HG02678 (cell line): Measurements from ENCODE around the gene TAC4.
"Not testable (repeated sequence)": the region's sequence is repeated elsewhere in the genome, so short reads cannot be mapped to it uniquely, and the experiment has no call there.

ENCODE experiments used
- ATAC-seq: cut with Tn5 transposase; IDR thresholded peaks from one replicate; pipeline ENCODE4 v1.9.1; 2021; ENCODE audit warnings: mild to moderate bottlenecking, moderate library complexity; ENCODE audit not compliant: unreplicated experiment

The TAC4 gene

DNA sequence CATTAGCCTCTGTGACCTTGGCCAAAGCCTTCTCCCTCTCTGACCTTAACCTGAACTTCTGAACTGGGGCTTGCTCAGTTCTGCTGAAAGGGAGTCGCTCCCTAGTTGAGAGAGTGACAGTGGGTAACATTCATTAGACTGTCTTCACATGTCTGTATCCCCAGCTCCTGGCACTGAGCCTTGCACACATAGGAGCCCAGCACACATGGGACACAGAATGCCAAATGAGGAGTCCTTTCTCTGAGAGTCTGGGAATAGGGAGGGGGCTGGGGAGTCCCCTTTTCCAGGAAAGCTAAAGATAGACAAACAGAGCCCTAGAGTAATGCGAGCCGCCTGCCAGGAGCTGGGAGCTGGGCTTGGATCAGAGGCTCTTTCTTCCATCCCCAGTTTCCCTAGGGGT is 2.5 kb downstream of the TAC4 start:
- ATAC-seq: no peak

DNA sequence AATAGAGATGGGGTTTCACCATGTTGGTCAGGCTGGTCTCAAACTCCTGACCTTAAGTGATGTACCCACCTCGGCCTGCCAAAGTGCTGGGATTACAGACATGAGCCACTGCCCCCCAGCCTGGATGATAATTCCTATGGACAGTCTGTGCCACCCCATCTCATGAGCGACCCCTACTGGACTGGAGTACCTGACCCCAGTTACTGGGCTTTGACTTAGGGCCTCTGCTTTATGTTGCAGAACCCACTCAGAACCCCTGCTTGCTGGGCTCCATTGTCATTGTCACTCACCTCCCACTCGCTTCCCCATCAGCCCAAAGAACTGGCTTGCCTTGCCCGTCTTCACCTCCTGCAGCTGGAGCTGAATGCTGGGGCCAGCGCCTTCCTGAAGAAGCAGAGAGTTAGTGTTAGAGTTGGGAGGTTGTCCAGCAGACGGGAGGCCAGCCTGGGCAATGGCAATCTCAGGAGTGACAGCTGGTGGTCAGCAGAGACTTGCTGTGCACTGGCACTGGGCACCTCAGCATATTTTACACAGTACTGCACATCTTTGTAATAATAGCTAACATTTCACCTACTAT is 4.0 kb downstream of the TAC4 start:
- ATAC-seq: no peak

DNA sequence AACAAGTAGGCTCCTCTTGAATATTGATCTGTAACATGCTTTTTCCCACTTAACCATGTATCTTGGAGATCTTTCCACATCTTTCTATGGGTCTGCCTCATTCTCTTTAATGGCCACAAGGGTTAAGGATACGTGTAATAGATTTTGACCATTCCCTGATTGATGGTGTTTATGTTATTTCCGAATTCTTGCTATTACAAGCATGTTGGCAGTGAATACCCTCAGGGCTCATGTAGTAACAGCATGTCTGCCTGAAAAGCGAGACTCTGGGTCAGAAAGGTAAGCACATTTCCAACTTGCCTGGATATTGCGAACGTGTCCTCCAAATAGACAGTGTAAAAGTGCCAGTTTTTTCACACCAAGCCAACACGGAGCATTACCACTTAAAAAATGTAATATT is 5.0 kb downstream of the TAC4 start:
- no peak for ATAC-seq

DNA sequence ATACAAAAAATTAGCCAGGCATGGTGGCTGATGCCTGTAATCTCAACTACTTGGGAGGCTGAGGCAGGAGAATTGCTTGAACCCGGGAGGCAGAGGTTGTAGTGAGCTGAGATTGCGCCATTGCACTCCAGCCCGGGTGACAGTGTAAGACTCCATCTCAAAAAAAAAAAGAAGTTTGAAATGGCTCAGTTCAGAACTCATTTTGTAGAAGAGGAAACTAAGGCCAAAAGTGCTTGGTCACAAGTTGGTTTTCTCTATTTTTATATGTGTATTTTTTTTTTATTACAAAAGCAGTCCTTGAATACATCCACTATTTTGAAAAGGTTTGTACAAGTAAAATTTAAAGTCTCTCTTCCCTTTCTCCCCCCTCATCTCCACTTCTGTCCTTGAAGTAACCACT is 5.5 kb downstream of the TAC4 start:
- no peak for ATAC-seq

DNA sequence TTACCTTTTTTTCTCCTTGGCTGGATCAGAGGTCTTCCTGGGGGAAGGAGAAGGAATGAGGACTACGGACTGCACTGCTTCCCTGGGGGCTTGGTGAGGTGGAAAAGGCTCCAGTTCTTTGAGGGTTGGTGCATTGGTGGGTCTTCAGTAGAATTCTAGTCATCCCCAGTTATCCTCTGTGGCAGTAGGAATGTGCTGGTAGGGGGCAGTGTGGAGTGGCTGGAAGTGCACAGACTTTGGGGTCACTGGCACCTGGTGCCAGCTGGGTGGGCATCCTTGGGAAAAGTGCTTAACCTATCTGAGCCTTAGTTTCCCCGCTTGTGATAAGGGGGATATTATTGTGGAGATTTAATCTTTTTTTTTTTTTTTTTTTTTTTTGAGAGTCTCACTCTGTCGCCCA is 6.3 kb downstream of the TAC4 start:
- no peak for ATAC-seq

DNA sequence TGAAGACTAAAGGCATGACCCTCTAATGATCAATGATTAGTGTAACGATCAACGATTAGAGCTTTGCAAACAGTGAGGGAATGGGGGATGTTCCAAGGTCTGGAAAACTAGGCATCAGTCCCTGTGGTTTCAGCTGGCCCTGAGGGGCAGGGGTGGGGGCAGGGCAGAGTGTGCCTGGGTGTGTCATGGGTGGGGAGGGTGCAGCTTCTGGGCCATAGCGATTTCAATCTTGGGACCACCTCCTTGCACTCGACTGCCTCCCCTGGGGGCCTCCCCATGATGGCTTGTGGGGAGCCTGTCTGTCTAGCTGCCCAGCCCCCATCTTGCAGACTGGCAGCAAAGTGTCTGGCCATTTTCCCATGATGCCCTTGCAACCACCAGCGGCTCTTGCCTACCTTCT is 8.4 kb downstream of the TAC4 start:
- no peak for ATAC-seq

DNA sequence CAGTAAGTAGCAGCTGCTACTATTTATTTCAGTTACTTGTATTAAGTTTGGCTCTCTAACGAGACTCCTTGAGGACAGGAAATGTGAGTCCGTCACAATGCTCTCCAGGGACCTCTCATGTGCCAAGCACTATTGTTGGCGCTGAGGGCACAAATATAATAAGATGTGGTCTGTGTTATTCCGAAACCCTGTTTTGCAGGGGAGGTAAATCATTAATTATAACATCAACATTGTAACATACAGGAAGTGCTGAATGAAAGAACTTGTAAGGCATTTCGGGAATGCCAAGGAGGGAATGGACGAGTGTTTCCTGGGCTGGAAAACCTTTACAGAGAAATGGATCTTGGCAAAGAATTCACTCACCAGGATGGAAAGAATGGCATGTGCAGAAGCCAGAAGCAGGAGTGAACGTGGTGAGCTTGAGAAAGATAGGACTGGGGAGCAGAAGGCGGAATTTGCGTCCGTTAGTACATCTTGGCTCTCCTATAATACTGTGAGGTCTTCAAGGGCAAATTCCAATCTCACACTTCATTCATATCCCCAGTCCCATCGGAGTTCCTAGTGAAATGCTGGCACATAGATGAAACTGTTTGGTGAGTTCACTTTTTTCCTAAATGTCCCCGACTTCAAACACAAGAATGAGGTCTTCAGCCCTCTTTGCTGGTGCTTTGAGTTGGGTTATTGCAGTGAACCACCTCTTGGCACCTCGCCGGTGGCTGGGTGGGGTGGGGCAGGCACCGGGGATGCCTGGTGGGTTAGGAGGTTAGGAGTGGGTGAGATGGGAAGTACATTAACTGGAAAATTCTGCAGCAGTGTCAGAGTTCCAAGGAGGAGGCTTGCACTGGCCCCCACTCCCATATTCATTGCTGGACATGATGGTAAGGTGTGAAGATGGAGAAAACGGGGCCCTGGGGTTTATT is 11.5 kb downstream of the TAC4 start:
- no peak for ATAC-seq

DNA sequence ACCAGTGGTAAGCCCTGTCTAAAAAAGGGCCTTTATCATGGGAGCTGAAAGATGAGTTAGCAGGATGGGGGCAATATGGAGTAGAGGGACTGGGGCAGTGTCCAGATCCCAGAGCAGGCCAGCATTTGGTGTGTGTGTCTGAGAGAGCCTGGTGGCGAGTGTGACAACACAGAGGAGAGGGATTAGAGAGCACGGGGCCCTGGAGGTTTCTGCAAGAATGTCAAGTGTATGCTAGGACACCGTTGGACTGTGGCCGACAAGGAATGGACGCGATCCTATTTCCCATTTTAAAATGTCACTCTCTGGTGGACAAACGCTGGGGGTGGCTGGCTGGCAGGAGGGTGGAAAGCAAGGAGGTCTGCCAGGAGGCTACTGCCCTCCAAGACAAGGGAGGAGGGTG is 12.4 kb downstream of the TAC4 start:
- no peak for ATAC-seq

DNA sequence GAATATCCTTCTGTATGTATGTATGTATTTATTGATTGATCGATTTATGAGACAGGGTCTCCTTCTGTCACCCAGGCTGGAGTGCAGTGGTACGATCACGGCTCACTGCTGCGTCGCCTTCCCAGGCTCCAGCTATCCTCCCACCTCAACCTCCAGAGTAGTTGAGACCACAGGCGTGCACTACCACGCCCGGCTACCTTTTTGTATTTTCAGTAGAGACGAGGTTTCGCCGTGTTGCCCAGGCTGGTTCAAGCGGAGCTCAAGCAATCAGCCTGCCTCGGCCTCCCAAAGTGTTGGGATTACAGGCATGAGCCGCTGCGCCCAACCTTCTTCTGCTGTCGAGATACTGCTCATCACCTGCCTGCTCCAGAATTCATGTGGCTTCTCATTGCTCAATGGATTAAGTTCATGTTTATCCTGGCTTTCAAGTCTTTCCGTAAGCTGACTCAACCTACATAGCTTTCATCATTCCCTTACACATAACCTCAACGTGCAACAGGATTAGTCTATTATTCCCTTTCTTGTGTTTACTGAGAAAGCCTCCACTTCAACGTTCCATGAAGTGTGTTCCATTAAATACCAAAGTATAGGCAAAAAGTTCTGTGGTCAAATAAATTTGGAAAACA is 13.6 kb downstream of the TAC4 start:
- no peak for ATAC-seq

DNA sequence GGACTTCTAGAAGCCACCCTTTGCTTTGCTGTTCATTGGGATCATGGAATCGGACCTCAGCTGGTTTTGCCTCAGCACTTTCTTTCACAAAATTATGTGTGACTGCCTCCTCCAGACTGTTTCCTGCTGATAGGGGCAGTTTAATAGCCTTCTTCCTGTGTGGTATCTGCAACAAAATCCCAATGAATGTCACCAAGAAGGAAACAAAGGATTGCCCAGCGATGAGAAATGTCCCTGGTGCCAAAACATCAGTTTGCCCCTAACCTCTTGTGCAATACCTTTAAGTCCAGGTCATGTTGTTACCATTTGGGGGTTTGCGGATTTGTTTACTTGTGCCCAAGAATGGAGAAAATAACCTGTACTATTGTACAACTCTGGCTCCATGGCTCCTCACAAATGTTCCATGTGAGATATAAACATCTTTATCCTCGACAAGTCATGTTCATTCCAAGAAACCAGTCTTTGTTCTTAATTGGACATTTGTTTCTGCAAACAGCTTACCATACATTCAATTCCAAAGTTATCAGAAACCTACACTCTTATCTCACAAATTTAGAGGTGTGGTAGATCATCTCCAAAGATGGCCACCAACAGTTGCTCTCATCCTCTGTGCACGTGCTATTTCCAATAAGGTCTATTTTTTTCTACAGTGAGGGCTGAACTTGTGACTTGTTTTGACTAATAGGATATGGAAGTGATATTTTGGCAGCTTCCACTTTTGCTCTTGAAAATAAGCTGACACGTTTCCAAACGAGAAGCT is 14.8 kb downstream of the TAC4 start:
- ATAC-seq: no peak

DNA sequence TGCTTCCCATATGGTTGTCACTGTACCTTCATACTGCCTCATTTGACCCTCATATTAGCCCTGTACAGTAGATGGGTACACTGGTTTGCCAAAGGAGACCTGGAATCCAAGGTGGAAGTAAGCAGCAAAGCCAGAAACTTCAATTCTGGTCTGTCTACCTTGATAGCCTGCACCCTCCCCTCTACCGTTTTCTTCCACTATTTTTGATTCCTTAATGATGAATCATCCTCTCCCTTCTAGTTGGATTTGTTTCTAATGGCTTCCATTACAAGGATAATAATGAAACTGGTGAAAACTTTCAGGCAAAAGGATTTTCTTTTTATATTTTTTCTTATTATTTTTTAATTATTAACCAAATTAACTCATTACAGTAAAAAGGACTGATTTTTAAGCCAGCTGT is 17.3 kb downstream of the TAC4 start:
- ATAC-seq: no peak

DNA sequence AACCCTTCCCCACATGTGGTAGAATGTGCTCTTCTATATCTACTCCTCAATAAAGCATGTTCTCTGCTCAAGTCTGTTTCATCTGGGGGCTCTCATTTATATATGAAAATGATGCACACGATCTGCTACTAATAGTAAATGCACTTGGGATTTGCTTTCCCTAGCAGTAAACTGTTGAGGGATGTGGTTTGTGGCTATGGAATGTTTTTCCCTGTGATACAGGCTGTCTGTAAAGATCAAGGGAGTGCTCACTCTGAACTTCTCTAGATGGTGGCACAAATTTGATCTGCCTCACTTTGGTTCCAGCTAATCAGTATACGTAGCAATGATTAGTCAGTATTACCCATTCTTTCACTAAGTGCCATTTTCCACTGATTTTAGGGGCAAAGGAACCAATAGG is 18.8 kb downstream of the TAC4 start:
- no peak for ATAC-seq

DNA sequence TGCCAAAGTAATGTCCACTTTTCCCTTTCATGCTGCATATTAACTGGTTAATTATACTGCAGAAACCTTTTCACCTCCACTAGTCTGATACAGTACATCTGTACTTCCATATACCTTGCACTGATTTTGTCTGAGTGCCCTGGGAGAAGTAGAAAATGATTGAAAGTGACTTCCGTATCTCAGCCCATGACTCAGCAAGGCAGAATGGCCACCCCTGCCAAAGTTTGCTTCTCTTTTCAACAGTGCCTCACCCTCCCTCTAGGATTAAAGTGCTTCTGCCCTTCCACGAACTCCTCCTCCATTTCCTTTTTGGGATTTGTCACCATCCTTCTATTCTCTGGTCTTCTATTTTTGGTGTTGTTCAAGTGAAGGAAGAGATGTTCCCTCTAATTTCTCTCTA is 19.5 kb downstream of the TAC4 start:
- ATAC-seq: not testable (repeated sequence)

DNA sequence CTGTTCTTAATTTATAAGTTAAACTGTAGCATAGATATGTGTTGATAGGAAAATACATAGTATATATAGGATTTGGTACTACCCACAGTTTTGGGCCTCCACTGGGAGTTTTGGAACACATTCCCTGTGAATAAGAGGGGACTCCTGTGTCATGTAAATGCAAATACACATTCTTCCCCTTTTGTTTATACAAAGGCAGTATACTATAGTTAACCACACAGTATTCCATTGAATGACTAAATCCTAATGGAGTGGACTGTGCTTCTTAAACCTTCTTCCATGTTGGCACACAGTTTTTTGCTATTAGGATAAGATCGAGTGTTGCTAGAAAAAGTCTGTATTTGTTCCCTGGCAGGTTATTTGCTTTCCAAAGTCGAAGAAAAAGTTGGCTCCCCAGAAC is 22.2 kb downstream of the TAC4 start:
- ATAC-seq: no peak

DNA sequence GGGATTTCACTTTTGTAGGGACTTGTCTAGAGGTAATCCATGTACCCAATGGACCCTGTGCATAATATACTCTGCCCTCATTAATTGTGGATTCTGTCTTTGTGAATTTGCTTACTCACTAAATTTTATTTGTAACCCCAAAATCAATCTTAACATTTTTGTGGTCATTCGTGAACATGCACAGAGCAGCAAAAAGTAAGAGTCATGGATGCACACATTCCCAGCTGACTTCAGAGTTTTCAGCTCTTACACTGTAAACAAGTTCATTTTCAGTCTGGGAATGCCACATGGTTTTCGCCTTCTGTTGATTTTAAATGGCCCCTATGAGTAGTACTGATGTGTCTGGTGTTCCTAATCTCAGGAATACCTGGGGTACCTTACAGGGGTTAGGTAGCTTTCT is 24.3 kb downstream of the TAC4 start:
- ATAC-seq: no peak

DNA sequence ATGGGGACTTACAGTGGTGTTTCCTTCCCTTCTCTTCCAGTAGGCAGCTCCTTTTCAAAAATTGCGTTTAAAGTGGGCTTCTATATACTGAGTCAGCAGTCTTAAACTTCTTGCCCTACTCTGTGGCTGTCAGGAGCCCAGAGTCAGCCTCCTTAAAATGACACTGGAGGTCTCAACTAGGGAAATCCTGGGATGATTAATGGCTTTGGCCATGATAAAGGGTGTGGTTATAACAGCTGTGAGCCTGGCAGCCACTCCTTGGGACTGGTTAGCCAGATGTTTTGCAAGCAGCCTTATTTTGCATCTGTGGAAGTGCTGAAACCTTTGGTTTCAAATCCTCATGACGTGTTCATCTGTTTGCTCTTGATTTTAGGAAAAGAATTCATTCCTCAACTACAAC is 25.0 kb downstream of the TAC4 start:
- ATAC-seq: no peak

DNA sequence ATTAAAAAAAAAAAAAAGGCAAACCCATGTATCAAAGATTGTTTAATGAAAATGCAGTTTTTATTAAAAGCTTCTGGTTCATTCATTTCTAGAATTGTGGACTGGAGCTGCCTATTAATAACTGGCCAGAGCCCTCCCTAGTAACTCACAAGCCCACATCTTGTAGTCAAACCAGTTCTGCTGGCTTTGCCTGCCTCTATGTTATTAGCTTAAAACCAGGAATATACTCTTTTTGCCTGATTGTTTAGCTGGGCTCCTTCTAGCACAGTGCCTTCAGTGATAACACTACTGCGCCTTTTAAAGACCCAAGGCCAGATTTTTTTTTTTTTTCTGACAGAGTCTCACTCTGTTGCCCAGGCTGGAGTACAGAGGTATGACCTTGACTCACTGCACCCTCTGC is 26.0 kb downstream of the TAC4 start:
- no peak for ATAC-seq

DNA sequence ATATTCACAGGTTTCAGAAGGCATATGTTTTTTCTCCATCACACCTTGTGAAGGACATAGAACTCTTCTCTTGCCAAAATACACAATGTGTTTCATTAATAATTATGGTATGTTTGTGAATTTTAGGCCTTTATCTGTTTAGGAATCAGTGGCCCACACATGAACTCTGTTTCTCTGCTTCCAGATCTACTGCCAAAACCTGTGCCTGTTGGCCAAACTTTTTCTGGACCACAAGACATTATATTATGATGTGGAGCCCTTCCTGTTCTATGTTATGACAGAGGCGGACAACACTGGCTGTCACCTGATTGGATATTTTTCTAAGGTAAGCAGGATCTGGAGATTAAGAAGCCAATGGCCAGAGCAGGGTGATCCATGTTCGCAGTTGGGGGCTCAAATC is 26.4 kb downstream of the TAC4 start:
- ATAC-seq: no peak

DNA sequence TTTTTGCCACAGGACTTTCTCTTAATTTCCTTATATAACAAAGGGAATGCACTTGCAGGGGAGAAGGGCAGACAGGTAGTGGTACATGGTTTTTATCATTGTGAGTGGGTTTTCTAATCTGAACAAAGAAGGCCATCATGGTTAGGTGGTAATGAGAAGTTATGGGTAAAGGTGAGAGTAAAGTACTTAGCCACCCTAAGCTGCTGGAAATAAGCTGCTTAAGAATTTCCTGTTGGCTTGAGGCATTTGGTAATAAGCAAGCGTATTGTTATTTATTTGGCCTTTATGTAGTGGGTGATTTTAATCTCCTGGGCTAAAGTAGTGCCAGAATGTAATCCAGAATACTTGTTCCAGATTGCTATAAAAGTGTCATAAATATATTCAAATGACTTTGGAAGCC is 27.1 kb downstream of the TAC4 start:
- ATAC-seq: no peak

DNA sequence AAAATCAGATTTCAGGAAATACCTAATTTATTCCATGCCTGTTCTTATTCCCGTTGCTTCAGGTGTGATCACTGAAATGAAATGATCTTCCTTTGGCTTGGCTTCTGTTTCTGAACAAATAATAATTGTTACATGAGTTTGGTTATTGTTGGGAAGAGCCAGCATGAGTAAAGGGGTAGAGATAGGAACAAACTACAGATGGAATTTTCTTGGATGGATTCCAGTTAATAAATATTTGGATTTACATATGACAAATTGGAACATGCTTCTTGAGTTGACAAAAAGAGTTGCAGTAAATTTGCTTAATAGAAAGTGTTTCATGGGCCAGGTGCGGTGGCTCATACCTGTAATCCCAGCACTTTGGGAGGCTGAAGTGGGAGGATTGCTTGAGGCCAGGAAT is 28.2 kb downstream of the TAC4 start:
- ATAC-seq: no peak

DNA sequence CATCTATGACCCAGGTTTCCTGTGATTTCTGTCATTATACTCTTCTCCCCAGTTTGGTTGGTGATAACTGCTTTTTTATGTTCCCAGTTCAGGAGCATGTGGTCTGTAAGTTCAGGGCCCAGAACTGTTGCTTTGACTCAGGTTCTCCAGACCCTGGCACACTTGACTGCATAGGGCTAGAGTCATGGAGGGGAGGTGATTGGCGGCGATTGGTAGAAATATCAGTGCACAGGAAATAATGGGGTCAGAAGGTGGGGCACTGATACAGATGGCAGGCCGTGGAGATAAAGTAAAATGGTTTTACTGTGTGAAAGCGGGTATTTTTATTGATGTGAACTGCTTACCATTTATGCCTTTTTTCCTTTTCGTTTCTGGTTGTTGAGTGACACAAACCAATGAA is 28.7 kb downstream of the TAC4 start:
- ATAC-seq: no peak

DNA sequence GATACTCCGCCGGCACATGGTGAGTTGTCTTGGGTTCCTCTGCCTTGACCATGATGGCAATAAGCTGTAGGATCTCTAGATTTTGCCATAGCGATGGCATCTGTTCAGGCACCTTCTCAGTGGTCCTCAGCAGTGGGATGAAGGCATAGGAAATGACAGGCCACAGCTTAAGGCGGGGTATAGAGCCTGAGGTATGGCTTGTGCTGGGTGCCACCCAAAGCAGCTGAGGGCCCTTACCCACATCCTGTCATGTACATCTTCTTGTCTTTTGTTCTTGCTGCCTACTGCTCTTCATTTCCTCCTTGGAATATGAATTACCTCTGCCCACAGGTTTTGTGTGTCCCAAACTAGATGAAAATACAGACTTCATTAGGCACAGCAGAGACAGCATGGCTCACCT is 29.9 kb downstream of the TAC4 start:
- no peak for ATAC-seq
